ENCODE results near the gene CCZ1B.
"Not testable (repeated sequence)": the region's sequence is repeated elsewhere in the genome, so short reads cannot be mapped to it uniquely, and the experiment has no call there.

- TF ChIP-seq CTCF, EP300 (IDR thresholded peaks at IDR 0.05): not testable (repeated sequence)
These were observed 72.1 kb downstream of the CCZ1B start, which contains the start of gene RSPH10B2 for GRCh38 chr7:6753964-6754363.
